ENCODE data around the gene ANKRD11.

Gene ANKRD11

GRCh38 chr16:89293276-89294143, 196.9 kb downstream of the ANKRD11 start:
- FAIRE-seq, result no peak

- FAIRE-seq, result no peak
These were observed 197.8 kb downstream of the ANKRD11 start for GRCh38 chr16:89292443-89293078.

- no peak for FAIRE-seq
These were observed 198.6 kb downstream of the ANKRD11 start for GRCh38 chr16:89291776-89292175.

GRCh38 chr16:89291363-89291762, 199.0 kb downstream of the ANKRD11 start:
- no peak for FAIRE-seq

GRCh38 chr16:89290887-89291286, 199.5 kb downstream of the ANKRD11 start:
- FAIRE-seq, result no peak

GRCh38 chr16:89290472-89290871, 199.9 kb downstream of the ANKRD11 start:
- no peak for FAIRE-seq

- no peak for FAIRE-seq
These were observed 200.6 kb downstream of the ANKRD11 start for GRCh38 chr16:89289428-89290395.

GRCh38 chr16:89288966-89289365, 201.4 kb downstream of the ANKRD11 start:
- FAIRE-seq, result no peak

- no peak for FAIRE-seq
These were observed 201.8 kb downstream of the ANKRD11 start for GRCh38 chr16:89288577-89288844.

- no peak for FAIRE-seq
These were observed 202.4 kb downstream of the ANKRD11 start for GRCh38 chr16:89287777-89288576.

- no peak for FAIRE-seq
These were observed 204.3 kb downstream of the ANKRD11 start for GRCh38 chr16:89286096-89286495.

- FAIRE-seq, result no peak
These were observed 205.0 kb downstream of the ANKRD11 start for GRCh38 chr16:89285381-89285780.

GRCh38 chr16:89283449-89283848, 206.9 kb downstream of the ANKRD11 start:
- FAIRE-seq, result no peak

GRCh38 chr16:89282523-89282922, 207.8 kb downstream of the ANKRD11 start:
- FAIRE-seq, result no peak

GRCh38 chr16:89281829-89282228, 208.5 kb downstream of the ANKRD11 start:
- FAIRE-seq, result no peak

- FAIRE-seq, result no peak
These were observed 209.2 kb downstream of the ANKRD11 start for GRCh38 chr16:89281189-89281577.

- no peak for FAIRE-seq
These were observed 209.7 kb downstream of the ANKRD11 start for GRCh38 chr16:89280546-89281188.

- no peak for FAIRE-seq
These were observed 210.5 kb downstream of the ANKRD11 start for GRCh38 chr16:89279666-89280481.

GRCh38 chr16:89278441-89279240, 211.7 kb downstream of the ANKRD11 start:
- FAIRE-seq, result no peak

Data from endometrium (tissue), 2 donors.